Stimulated activated CD8-positive, alpha-beta memory T cell treated with anti-CD3 and anti-CD28 coated beads, Interleukin-15, amount 100 ng/mL, for 24 hours (primary cell): ENCODE results near the gene S100A8.
"Not testable (repeated sequence)": the region's sequence is repeated elsewhere in the genome, so short reads cannot be mapped to it uniquely, and the experiment has no call there.

ENCODE experiments used
- DNase-seq: peaks from one replicate; pipeline ENCODE4 v3.0.0-alpha.2; 2020; ENCODE audit warnings: low read depth

Gene S100A8

GRCh38 chr1:153415850-153416570, 25.1 kb upstream of the S100A8 start, which contains the start of gene S100A7A:
Gene S100A7A, plus strand, starts transcription at chr1:153416520. Its CDS starts 1,563 bp downstream, at chr1:153418083.
- no peak for DNase-seq

DNA sequence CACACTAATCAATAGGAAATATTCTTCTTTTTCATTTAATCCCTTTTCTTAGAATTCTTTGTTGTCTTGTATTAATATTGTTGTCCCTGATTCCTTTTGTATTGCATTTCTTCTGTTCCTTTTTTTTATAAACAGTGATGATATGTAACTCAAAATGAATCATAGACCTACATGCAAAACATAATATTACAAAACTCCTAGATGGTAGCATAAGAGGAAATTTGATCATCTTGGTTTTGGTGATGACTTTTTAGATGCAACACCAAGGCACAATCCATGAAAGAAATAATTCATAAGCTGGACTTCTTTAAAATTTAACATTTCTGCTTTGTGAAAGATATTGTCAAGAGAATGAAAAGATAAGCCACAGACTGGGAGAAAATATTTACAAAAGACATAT, 23.1 kb upstream of the S100A8 start:
- not testable (repeated sequence) for DNase-seq

- not testable (repeated sequence) for DNase-seq
These were observed 16.4 kb upstream of the S100A8 start for GRCh38 chr1:153407274-153407673.

GRCh38 chr1:153405825-153406599, 15.1 kb upstream of the S100A8 start:
- not testable (repeated sequence) for DNase-seq

GRCh38 chr1:153404768-153405167, 13.9 kb upstream of the S100A8 start:
- DNase-seq = peak; percentile 30

- no peak for DNase-seq
These were observed 13.3 kb upstream of the S100A8 start for GRCh38 chr1:153404086-153404635.

- DNase-seq = no peak
These were observed 12.7 kb upstream of the S100A8 start for GRCh38 chr1:153403421-153404085.

DNA sequence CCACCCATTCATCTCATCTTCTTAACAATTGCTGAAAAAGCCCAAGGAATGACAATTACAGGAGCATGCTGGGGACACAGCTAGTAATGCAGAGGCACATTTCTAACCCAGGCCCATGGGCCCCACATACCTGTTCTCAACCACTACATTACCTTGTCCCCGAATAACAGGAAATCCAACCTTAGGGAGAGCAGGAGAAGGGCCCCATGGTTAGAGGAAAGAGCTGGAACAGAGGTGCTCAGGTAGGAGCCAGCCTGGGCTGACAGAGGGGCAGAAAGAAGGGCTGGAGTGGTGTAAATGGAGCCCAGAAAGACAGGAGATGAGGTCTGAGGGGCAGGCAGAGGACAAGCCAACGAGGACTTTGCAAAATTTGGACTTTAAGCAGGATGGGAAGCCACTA, 11.4 kb upstream of the S100A8 start:
- DNase-seq = no peak

GRCh38 chr1:153401461-153401860, 10.6 kb upstream of the S100A8 start:
- no peak for DNase-seq

GRCh38 chr1:153400244-153400643, 9.4 kb upstream of the S100A8 start:
- no peak for DNase-seq

DNA sequence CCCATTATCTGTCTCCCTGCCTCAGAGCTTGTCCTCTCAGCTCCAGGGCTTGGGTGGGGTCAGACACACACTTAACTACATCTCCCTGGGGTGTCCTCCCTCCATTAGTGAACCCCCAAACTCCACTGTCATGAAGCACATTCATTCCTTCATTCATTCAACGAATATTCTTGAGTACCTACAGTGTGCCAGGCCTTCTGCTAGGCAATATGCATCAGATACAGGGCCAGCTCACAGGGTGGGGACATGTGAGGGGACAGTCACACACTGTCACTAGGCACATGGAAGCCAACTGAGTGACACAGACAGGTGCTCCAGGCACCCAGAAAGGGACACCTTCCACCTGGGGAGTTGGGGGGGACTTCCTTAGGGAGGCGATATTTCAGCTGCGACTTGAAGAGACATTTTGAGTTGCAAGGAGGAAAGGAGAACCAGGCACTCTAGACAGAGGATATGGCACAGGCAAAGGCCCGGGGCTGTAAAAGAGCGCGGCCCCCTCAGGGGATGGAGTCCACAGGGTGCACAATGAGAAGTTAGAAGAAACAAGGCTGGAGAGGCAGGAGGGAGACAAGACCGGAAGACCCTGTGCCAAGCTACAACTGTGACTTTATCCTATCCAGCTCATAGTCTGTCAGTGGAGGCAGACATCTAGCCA, 8.7 kb upstream of the S100A8 start:
- DNase-seq = no peak

DNA sequence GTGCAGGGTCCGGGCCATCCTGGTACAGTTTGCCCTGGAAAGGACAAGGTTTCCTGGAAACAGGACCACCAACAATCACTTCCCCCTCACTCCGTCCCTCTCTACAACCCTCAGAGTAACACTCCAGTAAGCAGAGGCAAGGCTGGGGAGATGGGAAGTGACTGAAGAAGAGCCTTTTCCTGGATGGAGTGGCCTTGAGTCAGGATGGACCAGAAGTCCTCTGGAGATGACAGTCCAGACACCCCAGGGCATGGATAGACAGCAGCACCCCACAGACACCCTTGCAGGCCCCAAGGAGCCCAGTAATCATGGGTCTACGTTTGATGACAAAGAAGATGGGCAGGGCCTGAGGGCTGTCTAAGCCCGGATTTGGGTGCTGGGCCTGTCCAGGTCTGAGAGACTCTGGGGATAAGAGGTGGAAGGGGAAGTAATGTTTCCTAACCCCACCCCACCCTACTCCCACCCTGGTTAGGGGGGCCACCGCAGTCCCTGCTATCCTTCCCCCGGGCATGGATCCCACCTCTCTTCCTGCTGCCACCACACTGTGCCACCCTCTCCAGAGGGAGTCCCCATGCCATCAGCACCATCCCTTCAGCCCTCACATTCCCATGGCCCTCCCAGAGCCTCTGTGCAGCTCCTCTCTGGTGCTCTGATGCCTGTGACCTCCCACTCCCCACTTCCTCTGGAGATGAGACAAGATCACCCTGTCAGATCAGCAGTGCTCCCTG, 7.2 kb upstream of the S100A8 start:
- no peak for DNase-seq

DNA sequence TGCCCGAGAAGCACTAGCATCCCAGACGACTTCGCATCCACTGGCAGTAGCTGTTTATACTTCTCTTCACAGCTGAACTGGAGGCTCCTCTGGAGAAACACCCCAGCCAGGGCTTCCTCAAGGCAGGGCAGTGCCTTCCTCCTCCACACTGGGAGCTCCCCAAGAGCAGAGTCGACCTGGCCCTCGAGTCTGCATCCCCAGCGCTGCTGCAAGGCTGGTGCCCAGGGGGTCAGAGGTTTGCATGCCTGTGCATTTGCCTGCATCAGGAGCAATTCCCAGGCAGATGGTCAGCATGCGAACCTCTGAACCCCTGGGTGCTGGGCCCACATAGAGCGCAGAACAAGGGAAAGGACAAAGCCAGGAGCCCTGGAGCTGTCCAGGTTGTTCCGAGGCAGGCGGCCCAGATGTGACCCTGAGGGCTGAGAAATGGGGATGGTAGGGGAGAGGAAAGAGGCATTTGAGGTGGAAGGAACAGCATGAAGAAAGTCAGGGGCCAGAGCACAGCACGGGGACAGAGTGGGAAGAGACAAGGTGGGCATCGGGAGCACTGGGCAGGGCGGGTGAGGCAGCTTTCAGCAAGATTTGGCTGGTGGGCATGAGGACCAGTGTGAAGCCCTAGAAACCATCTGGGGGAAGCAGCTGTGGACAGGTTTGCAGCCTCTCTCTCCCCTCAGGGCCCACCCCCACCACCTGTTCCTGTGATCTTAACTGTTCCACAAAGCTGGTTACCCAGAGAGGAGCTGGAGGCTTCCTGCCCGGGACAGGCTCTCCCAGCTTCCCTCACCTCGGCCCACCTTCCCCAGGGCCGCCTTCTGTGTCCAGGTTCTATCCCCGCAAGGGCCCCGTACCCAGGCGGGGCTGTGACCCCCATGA, 6.4 kb upstream of the S100A8 start:
- DNase-seq = no peak

DNA sequence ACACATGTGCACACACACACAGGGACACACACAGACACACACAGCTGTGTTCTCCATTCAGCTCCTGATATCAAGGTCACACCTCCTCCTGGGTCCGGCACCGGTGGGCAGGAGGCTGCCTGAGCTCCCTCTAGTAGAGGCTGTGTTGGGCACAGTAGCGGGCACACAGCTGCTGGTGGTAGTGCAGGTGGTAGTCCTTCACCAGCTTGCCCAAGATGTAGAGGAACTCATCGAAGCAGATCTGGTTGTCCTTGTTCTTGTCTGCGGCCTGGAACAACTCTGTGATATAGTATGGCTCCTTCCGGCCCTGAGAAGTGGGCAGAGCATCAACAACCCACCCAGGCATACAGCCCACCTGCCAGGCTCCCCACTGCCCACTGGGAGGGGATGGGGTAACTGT, 5.6 kb upstream of the S100A8 start:
- no peak for DNase-seq

DNA sequence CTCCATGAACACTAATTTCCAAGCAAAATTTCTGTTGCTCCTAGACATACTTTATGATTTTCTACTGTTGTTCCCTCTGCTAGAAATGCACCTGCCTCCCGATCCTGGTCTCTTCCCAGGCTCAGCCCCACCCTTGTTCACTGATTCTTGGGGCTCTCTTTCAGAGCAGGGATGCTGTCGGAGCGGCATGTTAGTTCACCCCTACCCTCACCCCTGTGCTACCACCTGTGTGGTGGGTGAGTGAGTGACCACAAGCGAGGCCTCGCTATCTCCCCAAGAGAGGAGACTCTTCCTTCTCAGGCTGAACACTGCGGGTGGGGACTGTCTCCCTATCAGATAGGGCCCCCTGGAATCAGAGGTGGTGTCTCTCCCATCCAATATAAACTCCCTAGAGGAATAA, 4.9 kb upstream of the S100A8 start:
- no peak for DNase-seq

DNA sequence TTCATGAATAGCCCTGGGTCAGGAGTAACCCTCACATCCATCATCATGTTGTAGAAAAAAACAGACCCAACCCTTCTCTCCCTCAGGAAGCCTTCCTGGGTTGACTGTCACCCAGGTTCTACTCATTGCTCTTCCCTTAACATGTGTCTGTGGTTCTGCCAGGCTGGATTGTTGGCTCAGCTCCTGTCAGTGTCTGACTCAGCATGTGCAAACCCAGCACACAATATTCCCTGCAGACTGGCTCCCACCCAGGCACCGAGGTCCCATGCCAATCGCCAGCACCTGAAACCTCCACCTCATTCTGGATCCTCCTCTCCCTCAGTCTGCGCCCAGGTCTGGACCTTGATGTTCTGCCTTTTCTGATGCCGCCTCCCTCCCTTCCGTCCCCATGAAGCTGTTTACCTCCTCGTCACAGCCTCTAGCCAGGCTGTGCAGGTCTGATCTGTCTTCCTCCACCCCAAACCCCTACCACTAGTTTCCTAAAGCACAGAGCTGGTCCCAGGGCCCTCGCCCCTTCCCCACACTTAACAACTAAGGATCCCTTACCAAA, 4.3 kb upstream of the S100A8 start:
- DNase-seq = no peak

DNA sequence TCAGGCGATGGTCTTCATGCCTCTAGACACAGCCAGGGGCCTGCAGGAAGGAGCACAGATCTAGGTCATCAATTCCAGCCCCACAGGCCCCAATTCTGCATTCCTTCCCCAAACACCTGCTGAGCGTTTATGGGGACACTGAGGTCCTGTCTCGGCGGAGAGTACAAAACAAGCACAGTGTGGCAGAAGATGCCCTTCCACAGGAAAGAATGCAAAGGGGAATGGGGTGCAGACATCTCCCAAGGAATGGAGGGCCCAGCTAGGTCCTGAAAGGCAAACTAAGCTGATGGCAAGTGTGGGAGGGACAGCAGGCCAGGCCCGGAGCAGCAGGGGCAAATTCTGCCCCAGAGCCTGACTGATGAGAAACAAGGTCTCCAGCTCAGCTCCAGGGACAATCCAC, 3.5 kb upstream of the S100A8 start:
- DNase-seq = no peak

DNA sequence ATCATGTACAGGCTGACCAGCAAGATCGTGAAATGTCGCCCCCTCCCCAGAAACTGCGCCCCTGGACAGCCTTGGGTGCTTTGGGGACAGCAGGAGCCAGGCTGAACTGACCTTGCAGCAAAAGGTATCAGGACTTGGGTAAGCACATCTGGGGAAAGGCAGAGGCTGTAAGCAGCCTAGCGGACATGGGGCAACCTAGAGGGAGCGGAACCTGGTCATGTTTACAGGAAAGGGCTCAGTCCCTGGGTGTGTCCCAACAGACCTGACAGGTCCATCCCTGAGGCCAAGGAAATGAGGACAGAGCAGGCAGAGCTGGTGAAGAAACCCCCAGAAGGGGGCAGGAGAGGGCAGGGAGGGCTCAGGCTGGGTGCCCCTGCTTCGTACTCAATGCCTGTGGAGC, 3.1 kb upstream of the S100A8 start:
- no peak for DNase-seq

DNA sequence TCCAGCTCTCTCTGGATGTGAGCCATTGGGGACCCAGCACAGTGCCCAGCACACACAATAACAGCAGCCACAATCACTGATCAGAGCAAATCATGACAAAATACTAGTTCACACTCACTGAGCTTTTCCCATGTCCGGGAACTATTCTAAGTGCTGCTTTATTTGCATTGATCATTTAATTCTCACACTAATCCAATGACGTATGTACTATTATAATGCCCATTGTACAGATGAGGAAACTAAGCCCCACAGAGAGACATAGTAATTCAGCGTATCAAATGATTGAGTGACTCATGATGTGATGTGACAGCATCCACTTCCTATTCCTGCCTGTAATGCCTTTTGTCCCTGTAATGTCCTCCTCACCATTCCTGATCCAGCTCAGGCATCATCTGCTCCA, 1.9 kb upstream of the S100A8 start:
- DNase-seq = no peak

DNA sequence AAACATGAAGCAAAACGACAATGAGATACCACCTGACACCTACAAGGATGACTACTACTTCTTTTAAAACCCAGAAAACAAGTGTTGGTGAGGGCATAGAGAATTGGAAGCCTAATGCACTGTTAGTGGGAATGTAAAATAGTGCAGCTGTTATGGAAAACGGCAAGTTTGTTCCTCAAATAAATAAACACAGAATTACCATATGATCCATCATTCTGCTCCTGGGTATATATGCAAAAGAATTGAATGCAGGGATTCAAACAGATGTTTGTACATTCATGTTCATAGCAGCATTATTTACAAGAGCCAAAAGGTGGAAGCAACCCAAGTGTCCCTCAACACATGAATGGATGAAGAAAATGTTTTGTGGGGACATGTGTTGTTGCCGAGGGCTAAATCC, 1.4 kb upstream of the S100A8 start:
- DNase-seq = no peak
